Mesendoderm (in vitro differentiated cells): ENCODE data around the gene LAMA3.

ENCODE experiments used
- DNase-seq: peaks from one replicate; pipeline ENCODE4 v3.0.0; 2013
- H2AK5ac ChIP-seq: 2 replicates; pipeline ENCODE4 v1.6.1; 2013; ENCODE audit warnings: low read length, inconsistent platforms
- H2BK120ac ChIP-seq: 2 replicates; pipeline ENCODE4 v1.6.1; 2013; ENCODE audit warnings: low read depth, mild to moderate bottlenecking, low read length, moderate library complexity, mixed read lengths
- H2BK15ac ChIP-seq: replicated peaks from 2 replicates; pipeline ENCODE4 v1.6.1; 2013; ENCODE audit warnings: low read depth, mild to moderate bottlenecking, moderate library complexity
- H2BK5ac ChIP-seq: 2 replicates; pipeline ENCODE4 v1.6.1; 2013; ENCODE audit warnings: low read length, inconsistent platforms
- H3K18ac ChIP-seq: 2 replicates; pipeline ENCODE4 v1.6.1; 2013; ENCODE audit warnings: mild to moderate bottlenecking, low read length, mixed read lengths
- H3K23ac ChIP-seq: one replicate; pipeline ENCODE4 v1.6.1; 2013; ENCODE audit warnings: low read length
- H3K27ac ChIP-seq: 2 replicates; pipeline ENCODE4 v1.5.1; 2013; ENCODE audit warnings: low read depth, mild to moderate bottlenecking, inconsistent platforms, low read length, moderate library complexity
- H3K27me3 ChIP-seq: 2 replicates; pipeline ENCODE4 v1.6.1; 2013; ENCODE audit warnings: low read length, control low read depth, mild to moderate bottlenecking, inconsistent platforms; ENCODE audit not compliant: insufficient read depth, poor library complexity
- H3K36me3 ChIP-seq: 2 replicates; pipeline ENCODE4 v1.6.1; 2013; ENCODE audit warnings: low read length, inconsistent platforms; ENCODE audit not compliant: control insufficient read depth, insufficient read depth
- H3K4ac ChIP-seq: one replicate; pipeline ENCODE4 v1.6.1; 2013; ENCODE audit warnings: low read depth, mild to moderate bottlenecking, low read length, moderate library complexity
- H3K4me1 ChIP-seq: 2 replicates; pipeline ENCODE4 v1.6.1; 2013; ENCODE audit warnings: low read depth, low read length, inconsistent platforms; ENCODE audit not compliant: control insufficient read depth
- H3K4me2 ChIP-seq: 2 replicates; pipeline ENCODE4 v1.6.1; 2013; ENCODE audit warnings: low read length
- H3K4me3 ChIP-seq: 2 replicates; pipeline ENCODE4 v1.5.1; 2013; ENCODE audit warnings: mild to moderate bottlenecking, low read length
- H3K56ac ChIP-seq: one replicate; pipeline ENCODE4 v1.6.1; 2013; ENCODE audit warnings: low read length
- H3K79me1 ChIP-seq: 2 replicates; pipeline ENCODE4 v1.6.1; 2013; ENCODE audit warnings: low read length, inconsistent platforms
- H3K79me2 ChIP-seq: 2 replicates; pipeline ENCODE4 v1.6.1; 2013; ENCODE audit warnings: mild to moderate bottlenecking, low read length; ENCODE audit not compliant: control insufficient read depth, insufficient read depth
- H3K9ac ChIP-seq: 2 replicates; pipeline ENCODE4 v1.6.1; 2013; ENCODE audit warnings: low read length, inconsistent platforms
- H4K5ac ChIP-seq: one replicate; pipeline ENCODE4 v1.6.1; 2013; ENCODE audit warnings: low read length
- H4K8ac ChIP-seq: one replicate; pipeline ENCODE4 v1.6.1; 2013; ENCODE audit warnings: low read depth, mild to moderate bottlenecking, control low read depth, low read length, moderate library complexity
- WGBS: extraction: QIAGEN DNeasy Blood & Tissue Kit; methylation state at CpG from one replicate; pipeline ENCODE4 v1.1.7; 2013; ENCODE audit warnings: low lambda C conversion rate, missing lambda C conversion rate; ENCODE audit not compliant: insufficient coverage; ENCODE audit errors: extremely low coverage; 5-methylcytosine and 5-hydroxymethylcytosine counted together

The LAMA3 gene

DNA sequence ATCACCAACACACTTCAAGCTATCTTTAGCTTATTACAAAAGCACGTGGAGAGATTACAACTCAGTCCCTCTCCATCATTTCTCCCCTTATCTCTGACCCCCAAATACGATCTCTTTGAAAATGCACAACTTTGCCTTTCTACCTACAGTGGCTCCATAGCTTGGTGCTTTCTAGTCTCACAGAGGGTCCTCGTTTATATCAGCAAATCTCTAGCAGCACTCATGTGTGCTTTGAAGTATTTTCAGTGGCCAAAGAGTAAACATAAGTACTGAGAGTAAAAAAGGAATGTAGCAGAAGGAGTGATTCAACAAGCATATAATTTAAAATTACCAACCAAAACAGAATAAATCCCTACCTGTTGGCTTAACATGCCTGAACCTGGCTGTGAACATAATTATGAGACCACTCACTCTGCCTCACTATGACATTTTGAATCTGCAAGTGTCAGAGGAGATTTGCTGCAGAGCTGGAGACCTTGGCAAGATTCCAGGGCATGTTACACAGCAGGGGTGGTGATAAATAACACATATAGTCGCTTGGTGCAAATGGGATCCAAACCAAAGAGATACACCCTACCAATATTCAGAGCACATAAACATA lies 54.6 kb downstream of the LAMA3 start:
- WGBS = no CpG with 5 or more reads among the region's 4 CpGs
- H2BK15ac ChIP-seq = no peak overlapping the region

DNA sequence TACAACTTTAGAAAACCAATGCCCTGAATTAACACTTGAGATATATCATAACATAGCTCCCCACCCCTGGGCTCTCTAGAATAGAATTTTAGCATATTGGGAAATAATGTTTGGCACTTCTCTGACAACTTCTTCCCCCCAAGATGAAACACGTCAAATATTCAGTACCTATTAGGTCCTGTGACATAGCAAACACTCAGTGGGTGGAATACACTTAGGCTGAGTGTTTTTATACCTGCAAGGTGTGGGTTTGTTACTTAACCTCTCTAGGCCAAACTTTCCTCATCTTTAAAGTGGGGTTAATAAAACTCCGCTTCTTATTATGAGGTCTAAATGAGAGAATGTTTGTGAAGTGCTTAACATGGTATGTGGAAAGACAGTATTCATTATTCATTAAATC lies 56.1 kb downstream of the LAMA3 start:
- Histone ChIP-seq H3K18ac (no peak overlapping the region), H3K27me3 (no peaks in the 10 kb centered on the region), H2BK15ac (no peak overlapping the region), H4K5ac (no peak overlapping the region), H3K79me1 (no peaks in the 10 kb centered on the region), H3K9ac (no peak overlapping the region), H4K8ac (no peak overlapping the region), H3K4me2 (no peak overlapping the region), H3K36me3 (no peaks in the 10 kb centered on the region), H2BK5ac (no peak overlapping the region), H2BK120ac (no peak overlapping the region), H3K4me3 (no peak overlapping the region), H3K27ac (no peak overlapping the region), H3K56ac (no peak overlapping the region), H3K79me2 (no peaks in the 10 kb centered on the region), H3K4ac (no peak overlapping the region), H3K4me1 (peaks cover 2% of the 10 kb centered on the region), H2AK5ac (no peak overlapping the region), H3K23ac (no peak overlapping the region)
- no peak for DNase-seq
- WGBS = no CpG with 5 or more reads among the region's 2 CpGs

More for the DNA sequence above, 54.6 kb downstream of the LAMA3 start:
- Histone ChIP-seq H3K27me3 (no peaks in the 10 kb centered on the region), H3K36me3 (no peaks in the 10 kb centered on the region), H3K9ac (no peak overlapping the region), H3K18ac (no peak overlapping the region), H3K4me3 (no peak overlapping the region), H4K8ac (no peak overlapping the region), H2AK5ac (no peak overlapping the region), H4K5ac (no peak overlapping the region), H3K79me2 (no peaks in the 10 kb centered on the region), H2BK120ac (no peak overlapping the region), H3K56ac (no peak overlapping the region), H3K4me2 (no peak overlapping the region), H2BK5ac (no peak overlapping the region), H3K4ac (no peak overlapping the region), H3K23ac (no peak overlapping the region), H3K4me1 (peaks cover 2% of the 10 kb centered on the region), H3K27ac (no peak overlapping the region), H3K79me1 (no peaks in the 10 kb centered on the region)
- peak; percentile 24 for DNase-seq

DNA sequence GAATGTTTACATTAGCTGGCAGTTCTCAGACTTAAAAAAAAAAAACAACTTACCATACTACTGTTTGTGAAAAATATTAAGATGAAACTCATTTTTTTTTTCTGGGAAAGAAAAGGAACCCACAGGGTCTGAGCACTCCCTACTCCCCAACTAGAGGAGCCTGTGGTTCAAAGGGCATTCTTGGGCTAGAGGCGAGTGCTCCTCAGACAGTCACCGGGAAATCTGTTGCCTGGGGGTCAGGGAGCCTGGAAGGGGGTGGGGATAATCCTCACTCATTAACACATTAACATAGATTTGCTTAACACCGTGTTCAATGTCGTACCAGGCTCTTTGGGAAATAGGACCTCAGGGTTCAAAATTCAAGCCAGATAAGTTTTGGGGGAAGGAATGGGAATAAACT lies 57.6 kb downstream of the LAMA3 start:
- WGBS = no CpG with 5 or more reads among the region's 4 CpGs
- Histone ChIP-seq H3K56ac (no peak overlapping the region), H3K27me3 (no peaks in the 10 kb centered on the region), H4K8ac (no peak overlapping the region), H3K4ac (no peak overlapping the region), H3K9ac (no peak overlapping the region), H3K4me3 (no peak overlapping the region), H3K79me2 (no peaks in the 10 kb centered on the region), H4K5ac (no peak overlapping the region), H2AK5ac (no peak overlapping the region), H2BK5ac (no peak overlapping the region), H3K4me1 (peaks cover 2% of the 10 kb centered on the region), H3K79me1 (no peaks in the 10 kb centered on the region), H2BK15ac (no peak overlapping the region), H3K23ac (no peak overlapping the region), H3K18ac (no peak overlapping the region), H2BK120ac (no peak overlapping the region), H3K36me3 (no peaks in the 10 kb centered on the region), H3K4me2 (no peak overlapping the region), H3K27ac (no peak overlapping the region)
- DNase-seq = peak; percentile 33

DNA sequence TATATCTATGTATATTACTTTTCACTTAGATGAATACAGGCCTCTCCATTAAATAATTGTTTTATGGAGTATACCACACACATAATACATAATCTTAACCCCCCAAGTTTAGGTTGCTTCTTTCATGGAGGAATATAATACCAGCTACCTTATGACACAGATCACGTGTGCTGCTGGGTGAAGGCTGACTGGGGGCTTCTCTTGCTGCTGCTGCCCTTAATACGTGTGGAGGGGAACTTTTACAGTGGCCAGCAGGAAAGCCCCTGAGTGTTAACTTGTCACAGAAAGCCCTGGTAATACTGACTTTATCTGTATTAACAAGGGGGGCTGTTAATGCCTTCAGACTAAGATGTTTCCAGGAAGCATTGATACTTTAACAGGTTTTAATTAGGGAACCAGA lies 63.1 kb downstream of the LAMA3 start:
- Histone ChIP-seq H4K8ac (no peak overlapping the region), H3K9ac (no peak overlapping the region), H2BK120ac (no peak overlapping the region), H3K27ac (no peak overlapping the region), H3K36me3 (no peaks in the 10 kb centered on the region), H3K27me3 (no peaks in the 10 kb centered on the region), H3K4me2 (no peak overlapping the region), H3K56ac (no peak overlapping the region), H3K4me3 (no peak overlapping the region), H3K79me1 (no peaks in the 10 kb centered on the region), H3K18ac (no peak overlapping the region), H3K4ac (no peak overlapping the region), H4K5ac (no peak overlapping the region), H2BK5ac (no peak overlapping the region), H3K23ac (no peak overlapping the region), H3K79me2 (no peaks in the 10 kb centered on the region), H2AK5ac (no peak overlapping the region), H3K4me1 (no peaks in the 10 kb centered on the region), H2BK15ac (no peak overlapping the region)
- WGBS = no CpG with 5 or more reads among the region's 2 CpGs
- DNase-seq = no peak

DNA sequence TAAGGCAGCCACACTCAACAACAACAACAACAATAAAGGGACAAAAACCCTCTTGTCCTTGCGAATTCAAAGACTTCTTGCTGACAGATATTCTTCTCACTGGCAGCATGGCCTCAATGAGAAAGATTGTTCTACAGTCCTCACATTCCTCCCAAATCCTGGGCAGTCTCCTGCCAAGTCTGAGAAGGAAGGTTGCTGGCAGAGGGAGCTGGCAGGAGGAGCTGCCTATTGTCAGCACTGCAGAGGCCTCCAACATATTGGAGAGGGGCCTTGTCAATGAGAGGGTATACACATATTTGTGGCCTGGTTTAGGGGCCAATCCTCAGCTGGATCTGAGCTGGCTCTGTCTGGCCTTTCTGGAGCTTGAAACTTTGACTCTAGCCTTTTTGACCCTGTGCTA lies 63.5 kb downstream of the LAMA3 start:
- H3K27ac ChIP-seq = no peak overlapping the region
- H4K8ac ChIP-seq = no peak overlapping the region

More for the DNA sequence above, 63.5 kb downstream of the LAMA3 start:
- Histone ChIP-seq H3K4me2 (no peak overlapping the region), H3K4me3 (no peak overlapping the region), H3K56ac (no peak overlapping the region), H3K23ac (no peak overlapping the region), H3K9ac (no peak overlapping the region), H3K27me3 (no peaks in the 10 kb centered on the region), H2BK15ac (no peak overlapping the region), H3K36me3 (no peaks in the 10 kb centered on the region), H3K79me1 (no peaks in the 10 kb centered on the region), H3K4me1 (no peaks in the 10 kb centered on the region), H3K79me2 (no peaks in the 10 kb centered on the region), H4K5ac (no peak overlapping the region), H3K18ac (no peak overlapping the region), H3K4ac (no peak overlapping the region), H2AK5ac (no peak overlapping the region), H2BK120ac (no peak overlapping the region), H2BK5ac (no peak overlapping the region)
- WGBS = no CpG with 5 or more reads among the region's 1 CpG
- DNase-seq = no peak
